Esophagus squamous epithelium (tissue), 4 donors: ENCODE data around the gene CLECL1.

Experiments
- POLR2A ChIP-seq, 4 donors: fragments of 450-650 bp; IDR thresholded peaks; one replicate each; pipeline ENCODE4 v1.6.1; 2017; ENCODE audit warnings: antibody characterized with exemption in 4 of 4, mild to moderate bottlenecking in 4 of 4, moderate library complexity in 3 of 4
- TF ChIP-seq, protein P1 (sequence below), 6 experiments: fragments of 450-650 bp in 4 of 6; fragments of 200-600 bp in 2 of 6; sonication (generic) in 2 of 6; IDR thresholded peaks; one replicate each; pipeline ENCODE4 v1.5.1; 2016 to 2019; ENCODE audit warnings: antibody characterized with exemption in 6 of 6, mild to moderate bottlenecking in 4 of 6, moderate library complexity in 4 of 6

DNA sequence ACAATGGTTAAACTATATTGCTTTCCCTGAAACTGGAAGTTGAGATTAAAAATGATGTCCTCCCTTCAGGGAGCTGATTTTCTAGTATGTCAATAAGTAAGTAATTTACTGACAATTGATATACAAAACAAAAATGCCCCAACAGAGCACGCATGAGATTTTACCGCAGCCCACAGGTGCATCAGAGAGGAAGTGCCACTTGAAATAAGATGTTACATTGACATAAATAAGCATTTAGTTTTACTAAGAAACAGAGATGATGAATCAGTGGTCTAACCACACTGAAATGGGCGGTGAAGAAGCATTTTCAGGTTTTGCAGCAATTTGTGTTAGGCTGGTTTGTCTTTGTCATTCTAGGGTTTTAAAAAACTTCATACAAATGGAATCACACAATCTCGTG is 8.8 kb upstream of the CLECL1 start:
- TF ChIP-seq, protein P1, sequence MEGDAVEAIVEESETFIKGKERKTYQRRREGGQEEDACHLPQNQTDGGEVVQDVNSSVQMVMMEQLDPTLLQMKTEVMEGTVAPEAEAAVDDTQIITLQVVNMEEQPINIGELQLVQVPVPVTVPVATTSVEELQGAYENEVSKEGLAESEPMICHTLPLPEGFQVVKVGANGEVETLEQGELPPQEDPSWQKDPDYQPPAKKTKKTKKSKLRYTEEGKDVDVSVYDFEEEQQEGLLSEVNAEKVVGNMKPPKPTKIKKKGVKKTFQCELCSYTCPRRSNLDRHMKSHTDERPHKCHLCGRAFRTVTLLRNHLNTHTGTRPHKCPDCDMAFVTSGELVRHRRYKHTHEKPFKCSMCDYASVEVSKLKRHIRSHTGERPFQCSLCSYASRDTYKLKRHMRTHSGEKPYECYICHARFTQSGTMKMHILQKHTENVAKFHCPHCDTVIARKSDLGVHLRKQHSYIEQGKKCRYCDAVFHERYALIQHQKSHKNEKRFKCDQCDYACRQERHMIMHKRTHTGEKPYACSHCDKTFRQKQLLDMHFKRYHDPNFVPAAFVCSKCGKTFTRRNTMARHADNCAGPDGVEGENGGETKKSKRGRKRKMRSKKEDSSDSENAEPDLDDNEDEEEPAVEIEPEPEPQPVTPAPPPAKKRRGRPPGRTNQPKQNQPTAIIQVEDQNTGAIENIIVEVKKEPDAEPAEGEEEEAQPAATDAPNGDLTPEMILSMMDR (IDR thresholded peaks at IDR 0.05): no peak
- TF ChIP-seq POLR2A (IDR thresholded peaks at IDR 0.05): no peak
